Neural progenitor cell (in vitro differentiated cells): ENCODE measurements around the gene TEKT3. TPM values are rescaled to one million over a fixed set of nuclear protein-coding genes. Genes with fewer than 3 reads are reported as not detected.
A peak's percentile ranks its signal among the peaks of the same experiment; 100 is the strongest.

Experiments used
- DNase-seq: peaks from one replicate; pipeline ENCODE4 v3.0.0-alpha.2; 2016; ENCODE audit warnings: low spot score
- H2AFZ ChIP-seq: fragments of 200-600 bp; sonication (generic); replicated peaks from 2 replicates; pipeline ENCODE4 v1.6.1; 2016; ENCODE audit warnings: antibody characterized with exemption
- H3F3A ChIP-seq: fragments of 200-600 bp; sonication (generic); 2 replicates; pipeline ENCODE4 v1.6.1; 2016; ENCODE audit warnings: antibody characterized with exemption, low read depth
- H3K27ac ChIP-seq: fragments of 200-600 bp; sonication (generic); 2 replicates; pipeline ENCODE4 v1.5.1; 2016; ENCODE audit warnings: mild to moderate bottlenecking
- H3K27me3 ChIP-seq: fragments of 200-600 bp; sonication (generic); 2 replicates; pipeline ENCODE4 v1.6.1; 2016; ENCODE audit warnings: mild to moderate bottlenecking, moderate library complexity
- H3K36me3 ChIP-seq: fragments of 200-600 bp; sonication (generic); 2 replicates; pipeline ENCODE4 v1.5.1; 2016
- H3K4me1 ChIP-seq: fragments of 200-600 bp; sonication (generic); 2 replicates; pipeline ENCODE4 v1.6.1; 2016; ENCODE audit warnings: mixed run types
- H3K4me2 ChIP-seq: fragments of 200-600 bp; sonication (generic); 2 replicates; pipeline ENCODE4 v1.6.1; 2016
- H3K4me3 ChIP-seq: fragments of 200-600 bp; sonication (generic); 2 replicates; pipeline ENCODE4 v1.5.1; 2016
- H3K79me2 ChIP-seq: fragments of 200-600 bp; sonication (generic); 2 replicates; pipeline ENCODE4 v1.6.1; 2016; ENCODE audit warnings: low read depth
- H3K9ac ChIP-seq: fragments of 200-600 bp; sonication (generic); 2 replicates; pipeline ENCODE4 v1.6.1; 2016
- H3K9me3 ChIP-seq: fragments of 200-600 bp; sonication (generic); 2 replicates; pipeline ENCODE4 v1.5.1; 2016; ENCODE audit warnings: low read depth
- H4K20me1 ChIP-seq: fragments of 200-600 bp; sonication (generic); 2 replicates; pipeline ENCODE4 v1.6.1; 2016; ENCODE audit warnings: low read depth
- H3K27ac Mint-ChIP-seq: 3 replicates; pipeline ENCODE4 v1.8.0; 2021; ENCODE audit warnings: mixed read lengths
- H3K27me3 Mint-ChIP-seq: 2 replicates; pipeline ENCODE4 v1.8.0; 2022; ENCODE audit warnings: low read depth, mild to moderate bottlenecking, inconsistent platforms, moderate library complexity, mixed read lengths; ENCODE audit not compliant: insufficient read depth
- H3K36me3 Mint-ChIP-seq: 3 replicates; pipeline ENCODE4 v1.8.0; 2021; ENCODE audit warnings: mixed read lengths
- H3K4me1 Mint-ChIP-seq: 3 replicates; pipeline ENCODE4 v1.8.0; 2021; ENCODE audit warnings: mixed read lengths
- H3K4me3 Mint-ChIP-seq: 3 replicates; pipeline ENCODE4 v1.8.0; 2021; ENCODE audit warnings: mild to moderate bottlenecking, moderate library complexity, mixed read lengths
- H3K9me3 Mint-ChIP-seq: 3 replicates; pipeline ENCODE4 v1.8.0; 2020; ENCODE audit warnings: mixed read lengths
- EZH2 ChIP-seq: fragments of 200-600 bp; sonication (generic); IDR thresholded peaks from 2 replicates; pipeline ENCODE4 v1.6.1; 2017; ENCODE audit warnings: antibody characterized with exemption, mild to moderate bottlenecking, moderate library complexity
- EZH2phosphoT487 ChIP-seq: fragments of 200-600 bp; sonication (generic); IDR thresholded peaks from 2 replicates; pipeline ENCODE4 v1.6.1; 2017; ENCODE audit warnings: antibody characterized with exemption
- total RNA-seq: library from RNA; depleted of rRNA; stranded (reverse); fragments of >200 nt; gene quantifications from 2 replicates; pipeline ENCODE4 v1.2.3, GENCODE V29; 2015; ENCODE audit warnings: low replicate concordance
- TF ChIP-seq, protein P1 (sequence below): fragments of 200-600 bp; sonication (generic); IDR thresholded peaks from 2 replicates; pipeline ENCODE4 v1.5.1; 2017; ENCODE audit warnings: antibody characterized with exemption, mild to moderate bottlenecking

TEKT3 gene
- total RNA-seq, 1 donor from 2014 or later, result 0.97 TPM

DNA sequence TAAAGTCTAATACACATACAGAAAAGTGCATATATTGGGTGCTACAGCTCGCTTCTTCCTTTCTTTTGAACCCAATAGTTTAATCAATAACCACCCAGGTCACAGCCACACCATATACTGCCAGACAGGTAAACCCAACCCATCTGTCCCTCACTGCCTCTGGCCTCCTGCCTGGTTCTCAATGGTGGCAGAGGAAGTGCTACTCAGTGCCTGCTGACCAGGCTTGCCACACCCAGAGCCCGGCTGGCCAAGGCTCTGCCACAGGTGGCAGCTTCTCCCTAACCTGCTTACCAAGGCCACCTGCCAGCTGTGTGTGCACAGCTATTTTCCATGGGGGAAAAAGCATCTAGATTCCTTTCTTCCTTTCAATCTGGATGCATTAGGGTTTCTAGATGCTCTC lies 76.9 kb downstream of the TEKT3 start:
- no peak overlapping the region for H3K27ac ChIP-seq
- DNase-seq, result no peak
- no peak overlapping the region for H3K9ac ChIP-seq

DNA sequence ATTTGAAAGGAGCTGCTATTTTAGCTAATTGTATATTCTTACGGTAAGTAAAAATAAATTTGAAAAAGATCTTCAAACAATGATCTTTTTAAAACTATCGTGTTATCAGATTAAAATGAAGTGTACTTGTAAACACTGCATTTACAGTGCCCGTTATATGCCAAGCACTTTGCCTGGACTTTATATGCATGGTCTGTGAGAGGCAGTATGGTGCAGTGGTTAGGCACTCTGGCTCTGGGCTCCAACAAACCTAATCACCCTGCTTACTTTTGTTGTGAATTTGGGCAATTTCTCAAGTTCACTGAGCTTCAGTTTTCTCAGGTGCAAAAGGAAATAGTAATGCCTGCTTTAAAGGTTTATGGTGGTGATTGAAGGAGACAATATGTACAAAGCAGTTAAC lies 77.7 kb downstream of the TEKT3 start:
- H3K9me3 Mint-ChIP-seq, result no peaks in the 10 kb centered on the region
- no peaks in the 10 kb centered on the region for H3K9me3 ChIP-seq
- no peak overlapping the region for H3K27ac Mint-ChIP-seq
- H4K20me1 ChIP-seq, result peaks cover 3% of the 10 kb centered on the region
- H3K4me3 ChIP-seq, result peak overlapping the region; percentile 57
- no peak overlapping the region for H2AFZ ChIP-seq
- H3K36me3 Mint-ChIP-seq, result no peaks in the 10 kb centered on the region
- H3K4me1 Mint-ChIP-seq, result peaks cover 21% of the 10 kb centered on the region
- peak overlapping the region; percentile 80 for H3K4me2 ChIP-seq
- no peaks in the 10 kb centered on the region for H3K79me2 ChIP-seq
- H3K27me3 Mint-ChIP-seq, result peaks cover 41% of the 10 kb centered on the region
- no peak overlapping the region for H3K9ac ChIP-seq
- H3K36me3 ChIP-seq, result no peaks in the 10 kb centered on the region
- H3F3A ChIP-seq, result peaks cover 30% of the 10 kb centered on the region
- no peak overlapping the region for H3K27ac ChIP-seq
- H3K4me1 ChIP-seq, result peaks cover 8% of the 10 kb centered on the region
- TF ChIP-seq EZH2phosphoT487, result no peak
- TF ChIP-seq, protein P1, sequence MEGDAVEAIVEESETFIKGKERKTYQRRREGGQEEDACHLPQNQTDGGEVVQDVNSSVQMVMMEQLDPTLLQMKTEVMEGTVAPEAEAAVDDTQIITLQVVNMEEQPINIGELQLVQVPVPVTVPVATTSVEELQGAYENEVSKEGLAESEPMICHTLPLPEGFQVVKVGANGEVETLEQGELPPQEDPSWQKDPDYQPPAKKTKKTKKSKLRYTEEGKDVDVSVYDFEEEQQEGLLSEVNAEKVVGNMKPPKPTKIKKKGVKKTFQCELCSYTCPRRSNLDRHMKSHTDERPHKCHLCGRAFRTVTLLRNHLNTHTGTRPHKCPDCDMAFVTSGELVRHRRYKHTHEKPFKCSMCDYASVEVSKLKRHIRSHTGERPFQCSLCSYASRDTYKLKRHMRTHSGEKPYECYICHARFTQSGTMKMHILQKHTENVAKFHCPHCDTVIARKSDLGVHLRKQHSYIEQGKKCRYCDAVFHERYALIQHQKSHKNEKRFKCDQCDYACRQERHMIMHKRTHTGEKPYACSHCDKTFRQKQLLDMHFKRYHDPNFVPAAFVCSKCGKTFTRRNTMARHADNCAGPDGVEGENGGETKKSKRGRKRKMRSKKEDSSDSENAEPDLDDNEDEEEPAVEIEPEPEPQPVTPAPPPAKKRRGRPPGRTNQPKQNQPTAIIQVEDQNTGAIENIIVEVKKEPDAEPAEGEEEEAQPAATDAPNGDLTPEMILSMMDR, result no peak
- TF ChIP-seq EZH2, result no peak
- no peak overlapping the region for H3K4me3 Mint-ChIP-seq
- DNase-seq, result no peak
- H3K27me3 ChIP-seq, result peaks cover 99% of the 10 kb centered on the region

More for the DNA sequence above, 76.9 kb downstream of the TEKT3 start:
- H3K9me3 Mint-ChIP-seq, result no peaks in the 10 kb centered on the region
- Histone ChIP-seq H2AFZ (no peak overlapping the region), H3K4me2 (no peak overlapping the region), H3K4me1 (peaks cover 8% of the 10 kb centered on the region), H3K79me2 (no peaks in the 10 kb centered on the region), H3K4me3 (no peak overlapping the region), H3K9me3 (no peaks in the 10 kb centered on the region), H3K36me3 (no peaks in the 10 kb centered on the region), H3F3A (peaks cover 30% of the 10 kb centered on the region), H4K20me1 (peaks cover 3% of the 10 kb centered on the region), H3K27me3 (peaks cover 99% of the 10 kb centered on the region)
- peaks cover 42% of the 10 kb centered on the region for H3K27me3 Mint-ChIP-seq
- no peak overlapping the region for H3K4me3 Mint-ChIP-seq
- no peaks in the 10 kb centered on the region for H3K36me3 Mint-ChIP-seq
- TF ChIP-seq EZH2phosphoT487 (no peak), EZH2 (no peak)
- TF ChIP-seq, protein P1, result no peak
- H3K27ac Mint-ChIP-seq, result no peak overlapping the region
- peaks cover 21% of the 10 kb centered on the region for H3K4me1 Mint-ChIP-seq

DNA sequence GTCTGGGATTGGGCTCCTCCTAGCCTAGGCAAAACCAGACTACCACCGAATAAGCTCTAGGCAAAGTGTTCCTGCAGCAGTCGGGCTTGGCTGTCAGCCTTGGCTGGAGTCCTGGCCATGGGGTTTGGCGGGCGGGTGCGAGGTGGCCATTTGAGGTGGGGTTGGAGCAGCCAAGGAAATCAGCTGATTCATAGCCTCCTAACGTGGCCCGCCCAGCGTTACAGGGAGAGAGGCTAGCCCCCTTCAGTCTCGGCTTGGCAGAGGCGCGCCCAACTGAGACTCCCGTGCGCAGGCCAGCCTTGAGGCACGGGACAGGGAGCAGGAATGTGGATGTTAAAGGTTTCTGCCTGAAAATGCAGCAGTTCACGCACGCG lies 78.2 kb downstream of the TEKT3 start:
- peak overlapping the region; percentile 92 for H3K4me3 Mint-ChIP-seq
- H3K36me3 Mint-ChIP-seq, result no peaks in the 10 kb centered on the region
- Histone ChIP-seq H3K27ac (no peak overlapping the region), H3K79me2 (no peaks in the 10 kb centered on the region), H3K4me1 (peaks cover 8% of the 10 kb centered on the region), H3F3A (peaks cover 30% of the 10 kb centered on the region), H3K4me3 (peak overlapping the region; percentile 57), H4K20me1 (peaks cover 3% of the 10 kb centered on the region), H3K36me3 (no peaks in the 10 kb centered on the region), H2AFZ (peak overlapping the region; percentile 85), H3K27me3 (peaks cover 99% of the 10 kb centered on the region), H3K4me2 (peak overlapping the region; percentile 80), H3K9me3 (no peaks in the 10 kb centered on the region), H3K9ac (no peak overlapping the region)
- no peak overlapping the region for H3K27ac Mint-ChIP-seq
- H3K27me3 Mint-ChIP-seq, result peaks cover 39% of the 10 kb centered on the region
- peak; percentile 73 for DNase-seq
- H3K9me3 Mint-ChIP-seq, result no peaks in the 10 kb centered on the region
- TF ChIP-seq EZH2phosphoT487, result no peak
- TF ChIP-seq, protein P1, result no peak
- peak; percentile 5 for TF ChIP-seq EZH2
- peaks cover 21% of the 10 kb centered on the region for H3K4me1 Mint-ChIP-seq
